Measurements from ENCODE around the gene ELAVL4. TPM values are rescaled to one million over a fixed set of nuclear protein-coding genes. Genes with fewer than 3 reads are reported as not detected.

Gene ELAVL4
- total RNA-seq, 4 donors from 2014 or later, result 0.13 to 0.49 (median 0.42) TPM; not detected in 1

GRCh38 chr1:50097791-50098190 lies 10.9 kb upstream of the ELAVL4 start:
- H3K4me3 ChIP-seq (ENCODE audit: low read depth, poor library complexity, severe bottlenecking), result no peak overlapping the region
- no peak for TF ChIP-seq POLR2A (IDR thresholded peaks at IDR 0.05)
- TF ChIP-seq, protein P1, sequence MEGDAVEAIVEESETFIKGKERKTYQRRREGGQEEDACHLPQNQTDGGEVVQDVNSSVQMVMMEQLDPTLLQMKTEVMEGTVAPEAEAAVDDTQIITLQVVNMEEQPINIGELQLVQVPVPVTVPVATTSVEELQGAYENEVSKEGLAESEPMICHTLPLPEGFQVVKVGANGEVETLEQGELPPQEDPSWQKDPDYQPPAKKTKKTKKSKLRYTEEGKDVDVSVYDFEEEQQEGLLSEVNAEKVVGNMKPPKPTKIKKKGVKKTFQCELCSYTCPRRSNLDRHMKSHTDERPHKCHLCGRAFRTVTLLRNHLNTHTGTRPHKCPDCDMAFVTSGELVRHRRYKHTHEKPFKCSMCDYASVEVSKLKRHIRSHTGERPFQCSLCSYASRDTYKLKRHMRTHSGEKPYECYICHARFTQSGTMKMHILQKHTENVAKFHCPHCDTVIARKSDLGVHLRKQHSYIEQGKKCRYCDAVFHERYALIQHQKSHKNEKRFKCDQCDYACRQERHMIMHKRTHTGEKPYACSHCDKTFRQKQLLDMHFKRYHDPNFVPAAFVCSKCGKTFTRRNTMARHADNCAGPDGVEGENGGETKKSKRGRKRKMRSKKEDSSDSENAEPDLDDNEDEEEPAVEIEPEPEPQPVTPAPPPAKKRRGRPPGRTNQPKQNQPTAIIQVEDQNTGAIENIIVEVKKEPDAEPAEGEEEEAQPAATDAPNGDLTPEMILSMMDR (IDR thresholded peaks at IDR 0.05), result no peak
- intact Hi-C loops (cut with DNase I; ENCODE audit: low total_unique reads), result no loop called here
- DNase-seq (ENCODE audit: low spot score in 2 of 2), result no peak

DNA sequence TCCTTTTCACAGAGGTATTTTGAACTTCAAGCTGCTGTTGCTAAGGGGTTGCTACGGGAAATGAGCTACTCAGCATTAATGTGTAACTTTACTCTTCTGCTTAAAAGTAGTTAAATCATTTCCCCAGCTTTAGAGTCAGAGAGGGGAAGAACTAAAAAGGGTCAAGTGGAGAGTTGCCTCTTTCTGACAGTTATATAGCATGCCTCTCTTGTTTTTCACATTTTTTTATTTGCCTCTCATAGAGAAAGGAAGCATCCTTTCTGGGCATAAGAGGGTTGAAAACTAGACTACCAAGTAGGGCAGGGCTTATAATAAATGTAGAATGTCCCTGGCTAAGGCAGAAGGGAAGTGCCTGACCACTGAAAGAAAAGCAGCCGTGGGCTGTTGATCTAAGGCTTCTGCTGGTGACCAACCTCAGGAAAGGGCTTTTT lies 10.1 kb upstream of the ELAVL4 start:
- intact Hi-C loops (cut with DNase I; ENCODE audit: low total_unique reads), result no loop called here
- TF ChIP-seq, protein P1 (IDR thresholded peaks at IDR 0.05), result no peak
- TF ChIP-seq POLR2A (IDR thresholded peaks at IDR 0.05), result no peak
- DNase-seq (ENCODE audit: low spot score in 2 of 2), result no peak
- 50 to 55% methylated on average over 2 of the region's 2 CpGs for WGBS, 2 donors
- no peak overlapping the region for H3K4me3 ChIP-seq (ENCODE audit: low read depth, poor library complexity, severe bottlenecking)

DNA sequence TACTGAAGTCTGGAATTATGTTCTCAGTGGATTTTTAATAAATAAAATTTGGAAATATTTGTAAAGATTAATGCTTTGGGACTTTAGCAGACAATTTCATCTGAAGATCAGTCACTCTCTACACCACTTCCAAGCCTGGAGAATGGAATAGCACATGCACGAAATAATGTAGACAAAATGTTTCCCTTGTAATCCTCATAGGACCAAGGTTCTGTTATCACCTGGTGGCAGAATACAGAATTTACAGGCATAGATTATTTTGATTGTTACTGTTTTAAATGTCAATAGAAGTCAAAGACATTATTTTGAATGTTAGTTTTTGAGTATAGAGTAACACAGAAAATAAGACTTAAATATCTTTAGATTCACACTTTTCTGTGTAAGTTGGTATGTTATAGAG lies 9.1 kb upstream of the ELAVL4 start:
- no peak overlapping the region for H3K4me3 ChIP-seq (ENCODE audit: low read depth, poor library complexity, severe bottlenecking)
- WGBS, 2 donors, result 63 to 76% methylated on average over 1 of the region's 1 CpG
- DNase-seq (ENCODE audit: low spot score in 2 of 2), result no peak
- TF ChIP-seq, protein P1 (IDR thresholded peaks at IDR 0.05), result no peak
- TF ChIP-seq POLR2A (IDR thresholded peaks at IDR 0.05), result no peak
- intact Hi-C loops (cut with DNase I; ENCODE audit: low total_unique reads), result no loop called here

DNA sequence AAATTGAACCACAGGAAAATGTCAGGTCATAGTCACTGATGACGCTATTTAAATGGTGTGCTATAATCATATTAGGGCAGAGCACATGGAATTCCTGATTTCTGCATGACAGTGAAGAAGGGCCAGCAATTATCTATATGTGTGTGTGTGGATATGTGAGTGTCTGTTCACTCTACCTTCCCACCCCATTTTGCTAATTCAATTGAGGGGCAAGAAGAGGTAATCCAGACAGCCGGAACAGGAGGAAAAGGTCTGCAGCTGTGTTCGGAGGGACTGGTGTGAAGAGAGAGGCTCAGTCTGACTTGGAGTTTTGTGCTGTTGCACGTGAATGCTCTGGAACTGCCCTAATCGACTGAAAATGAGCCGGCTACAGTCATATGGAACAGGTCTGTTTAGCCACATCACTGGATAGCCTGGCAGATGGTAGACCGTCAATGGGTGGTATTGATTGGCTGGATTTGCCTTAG lies 5.1 kb upstream of the ELAVL4 start:
- DNase-seq (ENCODE audit: low spot score in 2 of 2), result no peak
- WGBS, 2 donors, result 54 to 59% methylated on average over 7 of the region's 7 CpGs
- TF ChIP-seq POLR2A (IDR thresholded peaks at IDR 0.05), result no peak
- TF ChIP-seq, protein P1 (IDR thresholded peaks at IDR 0.05), result no peak
- intact Hi-C loops (cut with DNase I; ENCODE audit: low total_unique reads), result no loop called here
- H3K4me3 ChIP-seq (ENCODE audit: low read depth, poor library complexity, severe bottlenecking), result no peak overlapping the region

DNA sequence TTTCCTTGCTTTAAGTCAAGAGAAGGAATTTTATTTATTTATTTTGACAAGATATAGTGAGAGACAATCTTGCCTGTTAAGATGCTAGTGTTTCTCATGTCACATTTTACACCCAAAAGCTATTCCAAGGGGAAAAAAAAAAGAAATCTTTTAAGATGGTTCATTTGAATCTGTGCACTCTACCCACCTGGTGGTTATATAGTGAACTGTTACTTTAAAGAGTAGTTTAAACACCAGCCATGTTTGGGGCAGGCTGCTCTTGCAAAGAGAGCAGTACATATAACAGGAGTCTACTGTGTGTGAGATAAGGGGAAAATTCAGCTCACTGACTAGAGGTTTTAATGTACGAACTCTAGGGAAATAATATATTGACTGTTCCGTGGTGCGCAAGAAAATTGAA lies 3.3 kb upstream of the ELAVL4 start:
- intact Hi-C loops (cut with DNase I; ENCODE audit: low total_unique reads), result no loop called here
- no peak for TF ChIP-seq POLR2A (IDR thresholded peaks at IDR 0.05)
- TF ChIP-seq, protein P1 (IDR thresholded peaks at IDR 0.05), result no peak
- no peak overlapping the region for H3K4me3 ChIP-seq (ENCODE audit: low read depth, poor library complexity, severe bottlenecking)
- no peak for DNase-seq (ENCODE audit: low spot score in 2 of 2)
- 69% methylated on average over 3 of the region's 3 CpGs for WGBS, 2 donors

DNA sequence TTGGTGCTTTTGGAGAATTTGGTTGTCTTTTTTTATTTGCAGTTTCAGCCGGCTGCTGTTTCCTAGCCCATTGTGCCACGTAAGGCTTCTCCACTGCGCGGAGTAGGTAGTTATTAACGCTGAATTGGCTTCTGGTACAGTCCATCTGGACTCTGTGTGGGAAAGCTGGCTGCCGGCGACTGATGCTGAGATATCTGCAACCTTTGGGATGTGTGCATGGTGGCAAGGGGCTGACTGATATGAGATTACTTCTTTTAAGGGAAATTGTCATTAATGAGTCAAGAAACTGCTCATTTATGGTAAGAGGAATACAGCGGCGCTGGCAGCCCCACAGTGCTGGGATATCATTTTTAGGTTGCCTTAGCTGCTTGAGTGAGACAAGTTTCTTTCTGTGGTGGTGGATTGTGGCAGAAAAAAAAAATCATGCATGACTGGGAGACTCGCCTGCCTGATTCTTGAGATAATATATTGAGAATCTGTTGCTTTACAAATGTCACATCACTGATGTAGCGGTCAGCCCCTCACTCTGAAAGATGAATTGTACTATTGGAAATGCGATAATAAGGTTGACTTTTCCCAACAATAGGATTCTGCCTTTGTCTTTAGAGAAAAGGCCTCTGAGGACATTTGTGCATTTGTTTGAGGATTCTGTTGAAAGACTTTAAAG lies 2.5 kb upstream of the ELAVL4 start:
- H3K4me3 ChIP-seq (ENCODE audit: low read depth, poor library complexity, severe bottlenecking), result no peak overlapping the region
- no peak for DNase-seq (ENCODE audit: low spot score in 2 of 2)
- intact Hi-C loops (cut with DNase I; ENCODE audit: low total_unique reads), result no loop called here
- WGBS, 2 donors, result 87 to 88% methylated on average over 12 of the region's 12 CpGs
- TF ChIP-seq, protein P1 (IDR thresholded peaks at IDR 0.05), result no peak
- no peak for TF ChIP-seq POLR2A (IDR thresholded peaks at IDR 0.05)

Data from lower leg skin (tissue), 4 donors.